Measurements from ENCODE around the gene CDH3.
"Not testable (repeated sequence)": the region's sequence is repeated elsewhere in the genome, so short reads cannot be mapped to it uniquely, and the experiment has no call there.

CDH3 gene

GRCh38 chr16:68711421-68712139 is 66.5 kb downstream of the CDH3 start:
- no peak for FAIRE-seq
- DNase-seq (ENCODE audit: insufficient read length, low spot score) = no peak

GRCh38 chr16:68713361-68713760 is 68.3 kb downstream of the CDH3 start:
- no peak for TF ChIP-seq CTCF (IDR thresholded peaks at IDR 0.05; ENCODE audit: insufficient read depth, missing control alignments)
- no peak for FAIRE-seq
- DNase-seq (ENCODE audit: insufficient read length, low spot score) = no peak

More at GRCh38 chr16:68711421-68712139, 66.5 kb downstream of the CDH3 start:
- TF ChIP-seq CTCF (IDR thresholded peaks at IDR 0.05; ENCODE audit: insufficient read depth, missing control alignments) = no peak

- DNase-seq (ENCODE audit: insufficient read length, low spot score) (no peak), FAIRE-seq (no peak)
- TF ChIP-seq CTCF (IDR thresholded peaks at IDR 0.05; ENCODE audit: insufficient read depth, missing control alignments) = no peak
These were observed 70.4 kb downstream of the CDH3 start for GRCh38 chr16:68715471-68715870.

GRCh38 chr16:68716516-68716915 is 71.4 kb downstream of the CDH3 start:
- not testable (repeated sequence) for FAIRE-seq; DNase-seq (ENCODE audit: insufficient read length, low spot score)

- no peak for TF ChIP-seq CTCF (IDR thresholded peaks at IDR 0.05; ENCODE audit: insufficient read depth, missing control alignments)
- no peak for FAIRE-seq
- no peak for DNase-seq (ENCODE audit: insufficient read length, low spot score)
These were observed 72.6 kb downstream of the CDH3 start for GRCh38 chr16:68717684-68718083.

GRCh38 chr16:68718590-68718989 is 73.5 kb downstream of the CDH3 start:
- DNase-seq (ENCODE audit: insufficient read length, low spot score) (no peak), FAIRE-seq (no peak)
- no peak for TF ChIP-seq CTCF (IDR thresholded peaks at IDR 0.05; ENCODE audit: insufficient read depth, missing control alignments)

- no peak for DNase-seq (ENCODE audit: insufficient read length, low spot score)
These were observed 74.9 kb downstream of the CDH3 start for GRCh38 chr16:68719993-68720489.

More at GRCh38 chr16:68719993-68720489, 74.9 kb downstream of the CDH3 start:
- no peak for TF ChIP-seq CTCF (IDR thresholded peaks at IDR 0.05; ENCODE audit: insufficient read depth, missing control alignments)
- FAIRE-seq = no peak

Measured in D721Med (cell line).